H9 (cell line): ENCODE results near the gene VPS18. TPM values are rescaled to one million over a fixed set of nuclear protein-coding genes. Genes with fewer than 3 reads are reported as not detected.

ENCODE experiments used
- DNase-seq: peaks from one replicate; pipeline ENCODE4 v3.0.0-alpha.2; 2017
- H2AFZ ChIP-seq: one replicate; pipeline ENCODE4 v1.6.1; 2013; ENCODE audit warnings: mild to moderate bottlenecking, low read length, control low read depth, moderate library complexity
- H2AK5ac ChIP-seq: 2 replicates; pipeline ENCODE4 v1.6.1; 2013; ENCODE audit warnings: low read length, control low read depth, mixed read lengths; ENCODE audit not compliant: insufficient read length
- H2BK120ac ChIP-seq: one replicate; pipeline ENCODE4 v1.6.1; 2013; ENCODE audit warnings: low read depth, mild to moderate bottlenecking, low read length, control low read depth, inconsistent platforms; ENCODE audit not compliant: poor library complexity, severe bottlenecking
- H2BK12ac ChIP-seq: 2 replicates; pipeline ENCODE4 v1.6.1; 2013; ENCODE audit warnings: low read length, control low read depth, mixed read lengths, low read depth; ENCODE audit not compliant: insufficient read length
- H2BK15ac ChIP-seq: 2 replicates; pipeline ENCODE4 v1.6.1; 2013; ENCODE audit warnings: low read depth, low read length, control low read depth
- H2BK20ac ChIP-seq: one replicate; pipeline ENCODE4 v1.6.1; 2013; ENCODE audit warnings: low read depth, mild to moderate bottlenecking, low read length, control low read depth, inconsistent platforms; ENCODE audit not compliant: poor library complexity, severe bottlenecking
- H2BK5ac ChIP-seq: 2 replicates; pipeline ENCODE4 v1.6.1; 2013; ENCODE audit warnings: low read length, control low read depth, mixed read lengths; ENCODE audit not compliant: insufficient read length
- H3K14ac ChIP-seq: 2 replicates; pipeline ENCODE4 v1.6.1; 2013; ENCODE audit warnings: low read length, control low read depth; ENCODE audit not compliant: insufficient read depth
- H3K18ac ChIP-seq: 2 replicates; pipeline ENCODE4 v1.6.1; 2013; ENCODE audit warnings: low read depth, mild to moderate bottlenecking, mixed read lengths, low read length, control low read depth; ENCODE audit not compliant: insufficient read length
- H3K23ac ChIP-seq: 2 replicates; pipeline ENCODE4 v1.6.1; 2013; ENCODE audit warnings: low read length, control low read depth, mixed read lengths, low read depth; ENCODE audit not compliant: insufficient read length
- H3K23me2 ChIP-seq: 2 replicates; pipeline ENCODE4 v1.6.1; 2013; ENCODE audit warnings: low read depth, mild to moderate bottlenecking, mixed read lengths, low read length, control low read depth; ENCODE audit not compliant: insufficient read length, poor library complexity, severe bottlenecking
- H3K27ac ChIP-seq: 2 replicates; pipeline ENCODE4 v1.5.1; 2013; ENCODE audit warnings: low read length, control low read depth, mixed read lengths, low read depth; ENCODE audit not compliant: insufficient read length
- H3K27me3 ChIP-seq: 2 replicates; pipeline ENCODE4 v1.6.1; 2013; ENCODE audit warnings: low read length, control low read depth, inconsistent platforms; ENCODE audit not compliant: insufficient read depth
- H3K4ac ChIP-seq: 2 replicates; pipeline ENCODE4 v1.6.1; 2013; ENCODE audit warnings: low read depth, mild to moderate bottlenecking, control low read depth, inconsistent platforms, low read length, moderate library complexity
- H3K4me1 ChIP-seq: 2 replicates; pipeline ENCODE4 v1.6.1; 2013; ENCODE audit warnings: low read length, control low read depth, inconsistent platforms; ENCODE audit not compliant: insufficient read depth
- H3K4me2 ChIP-seq: 2 replicates; pipeline ENCODE4 v1.6.1; 2013; ENCODE audit warnings: low read length, control low read depth, mixed read lengths; ENCODE audit not compliant: insufficient read length, insufficient read depth
- H3K56ac ChIP-seq: 2 replicates; pipeline ENCODE4 v1.6.1; 2013; ENCODE audit warnings: low read depth, mild to moderate bottlenecking, mixed read lengths, low read length, control low read depth; ENCODE audit not compliant: insufficient read length
- H3K79me1 ChIP-seq: 2 replicates; pipeline ENCODE4 v1.6.1; 2013; ENCODE audit warnings: low read depth, mild to moderate bottlenecking, moderate library complexity, low read length, control low read depth, inconsistent platforms; ENCODE audit not compliant: insufficient read depth, poor library complexity, severe bottlenecking
- H3K79me2 ChIP-seq: 2 replicates; pipeline ENCODE4 v1.6.1; 2013; ENCODE audit warnings: low read length, control low read depth, inconsistent platforms; ENCODE audit not compliant: insufficient read depth
- H3K9ac ChIP-seq: 2 replicates; pipeline ENCODE4 v1.6.1; 2013; ENCODE audit warnings: low read length, control low read depth, mixed read lengths; ENCODE audit not compliant: insufficient read length; ENCODE audit errors: extremely low read depth
- H3K9me3 ChIP-seq: one replicate; pipeline ENCODE4 v1.6.1; 2013; ENCODE audit warnings: low read depth, low read length, inconsistent platforms; ENCODE audit not compliant: control insufficient read depth
- H3T11ph ChIP-seq: one replicate; pipeline ENCODE4 v1.6.1; 2013; ENCODE audit warnings: mild to moderate bottlenecking, low read length, control low read depth, inconsistent platforms
- H4K20me1 ChIP-seq: one replicate; pipeline ENCODE4 v1.6.1; 2013; ENCODE audit not compliant: control insufficient read depth, insufficient read length, insufficient read depth
- H4K5ac ChIP-seq: 2 replicates; pipeline ENCODE4 v1.6.1; 2013; ENCODE audit warnings: low read depth, mild to moderate bottlenecking, mixed read lengths, low read length, control low read depth; ENCODE audit not compliant: insufficient read length
- H4K8ac ChIP-seq: replicated peaks from 2 replicates; pipeline ENCODE4 v1.6.1; 2013; ENCODE audit warnings: low read length, control low read depth, mixed read lengths, low read depth; ENCODE audit not compliant: insufficient read length
- H4K91ac ChIP-seq: 2 replicates; pipeline ENCODE4 v1.6.1; 2013; ENCODE audit warnings: low read depth, mild to moderate bottlenecking, moderate library complexity, mixed read lengths, low read length, control low read depth; ENCODE audit not compliant: insufficient read length
- H3K27ac Mint-ChIP-seq, 3 experiments: 2 replicates in 2 of 3; 3 replicates in 1 of 3; pipeline ENCODE4 v1.8.0; 2020 to 2021; ENCODE audit warnings: mixed read lengths in 3 of 3, mild to moderate bottlenecking in 1 of 3, moderate library complexity in 1 of 3
- H3K27me3 Mint-ChIP-seq: 2 replicates; pipeline ENCODE4 v1.8.0; 2021; ENCODE audit warnings: low read depth, mild to moderate bottlenecking, moderate library complexity, mixed read lengths
- H3K36me3 Mint-ChIP-seq, 3 experiments: 2 replicates in 2 of 3; 3 replicates in 1 of 3; pipeline ENCODE4 v1.8.0; 2020 to 2021; ENCODE audit warnings: low read depth in 3 of 3, mixed read lengths in 3 of 3; ENCODE audit not compliant: insufficient read depth in 1 of 3
- H3K4me1 Mint-ChIP-seq, 2 experiments: 2 replicates each; pipeline ENCODE4 v1.8.0; 2020; ENCODE audit warnings: mixed read lengths in 2 of 2
- H3K4me3 Mint-ChIP-seq, 2 experiments: 2 replicates in 1 of 2; 3 replicates in 1 of 2; pipeline ENCODE4 v1.8.0; 2020 to 2021; ENCODE audit warnings: mild to moderate bottlenecking in 2 of 2, mixed read lengths in 2 of 2, moderate library complexity in 1 of 2
- H3K9me3 Mint-ChIP-seq, 2 experiments: 2 replicates in 1 of 2; 3 replicates in 1 of 2; pipeline ENCODE4 v1.8.0; 2020; ENCODE audit warnings: mild to moderate bottlenecking in 2 of 2, mixed read lengths in 2 of 2, moderate library complexity in 1 of 2
- CTCF ChIP-seq: fragments of 200-600 bp; sonication (generic); conservative IDR thresholded peaks from 3 replicates; pipeline ENCODE4 v1.8.0; 2021; ENCODE audit warnings: antibody characterized with exemption, mild to moderate bottlenecking
- WGBS: extraction: QIAGEN DNeasy Blood & Tissue Kit; methylation state at CpG from one replicate; pipeline ENCODE4 v1.1.7; 2013; ENCODE audit warnings: missing lambda C conversion rate, low lambda C conversion rate, mixed read lengths; ENCODE audit not compliant: insufficient read length; ENCODE audit errors: extremely low coverage; 5-methylcytosine and 5-hydroxymethylcytosine counted together
- total RNA-seq: library from RNA; stranded (reverse); gene quantifications from 2 replicates; pipeline ENCODE4 v1.2.1, GENCODE V29; 2021

The VPS18 gene
- total RNA-seq, 1 experiment from 2014 or later = 45.0 TPM

- H3K23me2 ChIP-seq = no peaks in the 10 kb centered on the region
- H3K4me1 ChIP-seq = no peaks in the 10 kb centered on the region
- H3K9ac ChIP-seq = no peak overlapping the region
- H3K56ac ChIP-seq = no peak overlapping the region
- no peaks in the 10 kb centered on the region for H4K20me1 ChIP-seq
- WGBS = no CpG with 5 or more reads among the region's 7 CpGs
- H4K8ac ChIP-seq = no peak overlapping the region
- H3K4ac ChIP-seq = no peak overlapping the region
- Mint-ChIP-seq H3K9me3 (no peaks in the 10 kb centered on the region; a peak in 1 of 5 replicates), H3K27me3 (peaks cover 4% of the 10 kb centered on the region), H3K4me1 (peaks cover 6 to 12% of the 10 kb centered on the region in 2 experiments), H3K36me3 (peaks cover 19 to 50% (median 35%) of the 10 kb centered on the region in 3 experiments), H3K27ac (no peak overlapping the region; a peak in 2 of 7 replicates), H3K4me3 (peak overlapping the region in 1 of 2 experiments; percentile 35; a peak in 2 of 5 replicates)
- no peak overlapping the region for H4K5ac ChIP-seq
- H2AK5ac ChIP-seq = no peak overlapping the region
- no peak for TF ChIP-seq CTCF
- no peak overlapping the region for H3T11ph ChIP-seq
- no peaks in the 10 kb centered on the region for H3K9me3 ChIP-seq
- no peak overlapping the region for H2BK15ac ChIP-seq
- no peak overlapping the region for H4K91ac ChIP-seq
- H2BK120ac ChIP-seq = no peak overlapping the region
- H3K27ac ChIP-seq = no peak overlapping the region
- no peak overlapping the region for H3K14ac ChIP-seq
- H2AFZ ChIP-seq = no peak overlapping the region
- H2BK12ac ChIP-seq = no peak overlapping the region
- H3K4me2 ChIP-seq = no peak overlapping the region
- H3K79me2 ChIP-seq = no peaks in the 10 kb centered on the region
- H2BK5ac ChIP-seq = no peak overlapping the region
- H3K18ac ChIP-seq = no peak overlapping the region
- peaks cover 2% of the 10 kb centered on the region for H3K79me1 ChIP-seq
- H3K27me3 ChIP-seq = no peaks in the 10 kb centered on the region
- no peak for DNase-seq
- no peak overlapping the region for H2BK20ac ChIP-seq
- H3K23ac ChIP-seq = no peak overlapping the region
Measured at GRCh38 chr15:40904552-40905201, 10.4 kb downstream of the VPS18 start.
